ENCODE data around the gene NUDT15. TPM values are rescaled to one million over a fixed set of nuclear protein-coding genes. Genes with fewer than 3 reads are reported as not detected.
A peak's percentile ranks its signal among the peaks of the same experiment; 100 is the strongest.

Gene NUDT15
- total and polyA plus RNA-seq, 10 of the 15 experiments (the other 5 are each of a cell fraction or from before 2014, with no cell fraction given), result 11.4 to 26.7 (median 18.0) TPM

GRCh38 chr13:48072304-48072703, 34.8 kb downstream of the NUDT15 start:
- SMC1A ChIA-PET (ENCODE audit: uncharacterized antibody, unreplicated experiment), result interaction anchor here (1.1 kb wide), 1 partner anchor 34 kb away, joined by 3 read pairs; no protein-coding TSS in a partner anchor
- POLR2A ChIA-PET, result interaction anchor here (1.1 kb wide), 1 partner anchor 35 kb away, joined by 3 read pairs; the partner anchor contains the start of gene NUDT15
- CTCF ChIA-PET, result no interaction called here
- no peak overlapping the region for H3K4me3 ChIP-seq
- no TSS peak for BruUV-seq (replicated peaks)
- H3K79me2 ChIP-seq (ENCODE audit: control insufficient read depth, insufficient read depth, low read length), result no peaks in the 10 kb centered on the region; the same call in 1 of the 2 replicates
- TF ChIP-seq ZBTB40 (IDR thresholded peaks at IDR 0.05; ENCODE audit: borderline replicate concordance), result no peak
- TF ChIP-seq MEF2B (IDR thresholded peaks at IDR 0.05; ENCODE audit: partially characterized antibody, poor library complexity, severe bottlenecking), result peak; percentile 42
- ATAC-seq (no peak), DNase-seq (ENCODE audit: low read depth, low spot score) (no peak), FAIRE-seq (no peak)
- intact Hi-C loops (cut with micrococcal nuclease; ENCODE audit: unreplicated experiment) (loop anchor here (10.0 kb wide), 1 partner anchor 278 kb away; no protein-coding TSS in a partner anchor), in situ Hi-C loops (cut with MboI) (no loop called here)
- H3K36me3 ChIP-seq (ENCODE audit: control insufficient read depth in 2 of 2, insufficient read depth in 2 of 2, low read length in 1 of 2), result peaks cover 7 to 30% of the 10 kb centered on the region in 2 experiments; a peak in 3 of 4 replicates
- H4K20me1 ChIP-seq (ENCODE audit: control insufficient read depth, insufficient read depth), result no peaks in the 10 kb centered on the region
- peaks cover 16% of the 10 kb centered on the region; the same call in 2 of the 3 replicates for H3K9me3 ChIP-seq (replicated peaks; ENCODE audit: control insufficient read depth, insufficient read depth, low read length)
- WGBS (ENCODE audit: insufficient coverage, insufficient replicate concordance, low lambda C conversion rate, missing lambda C conversion rate), result 91% methylated on average over 3 of the region's 3 CpGs
- H3K9ac ChIP-seq (ENCODE audit: control insufficient read depth, insufficient read depth, low read length), result no peak overlapping the region
- RAD21 ChIA-PET (ENCODE audit: unreplicated experiment), result no interaction called here
- no peaks in the 10 kb centered on the region for H3K4me1 ChIP-seq (ENCODE audit: control insufficient read depth, insufficient read depth, low read length)
- no peaks in the 10 kb centered on the region for H3K27me3 ChIP-seq (replicated peaks in 1 of 2; ENCODE audit: control insufficient read depth in 2 of 2, insufficient read depth in 2 of 2, low read length in 1 of 2)
- 0 out of 2 replicates have a peak overlapping the region, but pooled peaks have one; percentile 13 for H3K27ac ChIP-seq (ENCODE audit: control insufficient read depth, insufficient read depth)
- H3K4me2 ChIP-seq (ENCODE audit: control insufficient read depth, insufficient read depth), result no peak overlapping the region
- H2AFZ ChIP-seq (ENCODE audit: control insufficient read depth, low read depth, low read length), result no peak overlapping the region

Data from GM12878 (cell line).